Measurements from ENCODE around the gene VSIR. TPM values are rescaled to one million over a fixed set of nuclear protein-coding genes. Genes with fewer than 3 reads are reported as not detected.

The VSIR gene
- polyA plus RNA-seq, 1 experiment = 169 TPM

DNA sequence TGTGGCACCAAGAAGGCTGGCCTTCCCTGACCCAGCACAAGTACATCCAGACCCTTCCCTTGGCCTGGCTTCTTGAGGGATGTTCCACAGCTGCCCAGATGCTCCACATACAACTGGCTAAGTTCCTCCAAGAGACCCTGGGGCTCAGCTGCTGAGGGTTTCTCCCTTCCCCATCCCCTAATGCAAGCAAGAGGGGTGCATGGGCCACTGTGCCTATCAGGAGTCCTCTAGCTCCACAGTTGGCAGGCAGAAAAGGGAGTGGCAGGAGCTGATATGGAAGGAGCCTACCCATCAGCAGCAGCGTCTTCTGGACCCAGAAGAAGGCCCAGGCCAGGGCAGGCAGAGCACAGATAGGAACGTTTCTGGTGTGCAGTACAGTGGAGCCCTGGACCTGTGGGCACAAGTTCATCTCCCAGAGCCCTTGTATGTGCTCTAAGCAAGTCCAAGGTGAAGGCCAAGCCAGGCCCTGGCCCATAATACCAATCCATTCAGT, 26.2 kb downstream of the VSIR start:
- ChIA-PET CTCF (interaction anchor here (0.8 to 1.6 kb wide), 4 partner anchors 11 to 40 kb away, joined by 3 to 7 read pairs (median 4); partner anchors contain the start of gene VSIR), POLR2A (interaction anchor here (0.5 kb wide), 1 partner anchor 12 kb away, joined by 3 read pairs; no protein-coding TSS in a partner anchor)
- H3K36me3 ChIP-seq (ENCODE audit: control insufficient read depth, insufficient read depth, low read length) = peaks cover 21% of the 10 kb centered on the region
- TF ChIP-seq, protein P1, sequence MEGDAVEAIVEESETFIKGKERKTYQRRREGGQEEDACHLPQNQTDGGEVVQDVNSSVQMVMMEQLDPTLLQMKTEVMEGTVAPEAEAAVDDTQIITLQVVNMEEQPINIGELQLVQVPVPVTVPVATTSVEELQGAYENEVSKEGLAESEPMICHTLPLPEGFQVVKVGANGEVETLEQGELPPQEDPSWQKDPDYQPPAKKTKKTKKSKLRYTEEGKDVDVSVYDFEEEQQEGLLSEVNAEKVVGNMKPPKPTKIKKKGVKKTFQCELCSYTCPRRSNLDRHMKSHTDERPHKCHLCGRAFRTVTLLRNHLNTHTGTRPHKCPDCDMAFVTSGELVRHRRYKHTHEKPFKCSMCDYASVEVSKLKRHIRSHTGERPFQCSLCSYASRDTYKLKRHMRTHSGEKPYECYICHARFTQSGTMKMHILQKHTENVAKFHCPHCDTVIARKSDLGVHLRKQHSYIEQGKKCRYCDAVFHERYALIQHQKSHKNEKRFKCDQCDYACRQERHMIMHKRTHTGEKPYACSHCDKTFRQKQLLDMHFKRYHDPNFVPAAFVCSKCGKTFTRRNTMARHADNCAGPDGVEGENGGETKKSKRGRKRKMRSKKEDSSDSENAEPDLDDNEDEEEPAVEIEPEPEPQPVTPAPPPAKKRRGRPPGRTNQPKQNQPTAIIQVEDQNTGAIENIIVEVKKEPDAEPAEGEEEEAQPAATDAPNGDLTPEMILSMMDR (IDR thresholded peaks at IDR 0.05; ENCODE audit: insufficient read depth, low read depth, low read length) = no peak
- no peak overlapping the region for H3K4me3 ChIP-seq (ENCODE audit: low read depth, low read length)
- DNase-seq (ENCODE audit: low read depth) = no peak
- no peaks in the 10 kb centered on the region for H3K27me3 ChIP-seq (ENCODE audit: control insufficient read depth, insufficient read depth, low read length)

DNA sequence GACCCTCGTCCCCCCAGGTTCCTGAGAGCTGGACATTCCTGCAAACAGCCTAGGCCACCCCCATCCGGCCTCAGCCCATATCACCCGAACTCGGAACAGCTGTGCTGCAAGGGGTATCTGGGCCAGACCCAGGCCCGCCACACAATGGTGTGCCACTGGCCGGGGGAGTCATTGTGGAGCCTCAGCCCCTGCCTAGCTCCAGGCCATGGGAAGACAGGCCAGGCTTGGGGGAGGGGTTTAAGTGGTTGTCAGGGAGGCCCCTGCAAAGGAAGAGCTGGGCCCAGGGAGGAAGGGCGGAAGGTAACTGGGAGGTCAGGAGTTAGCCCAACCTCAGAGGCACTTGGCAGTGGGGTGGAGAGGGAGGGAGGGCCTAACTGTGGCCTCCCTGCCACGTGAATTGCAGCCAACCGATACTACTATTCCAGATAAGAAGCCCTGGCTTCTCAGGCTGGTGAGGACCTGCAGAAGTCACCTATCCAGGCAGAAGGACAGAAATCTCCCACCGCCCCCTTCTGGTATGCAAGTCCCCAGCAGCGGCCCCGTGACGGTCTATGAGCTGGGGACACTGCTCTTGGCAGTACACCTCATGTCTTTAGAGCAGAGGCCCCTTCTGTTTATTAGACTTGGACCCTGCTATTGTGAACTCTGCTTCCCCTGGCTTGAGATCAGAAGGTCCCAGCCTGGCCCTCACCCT, 26.8 kb downstream of the VSIR start:
- TF ChIP-seq, protein P1 (IDR thresholded peaks at IDR 0.05; ENCODE audit: insufficient read depth, low read depth, low read length) = no peak
- POLR2A ChIA-PET = interaction anchor here (0.5 kb wide), 1 partner anchor 13 kb away, joined by 3 read pairs; no protein-coding TSS in a partner anchor
- no peak for DNase-seq (ENCODE audit: low read depth)

DNA sequence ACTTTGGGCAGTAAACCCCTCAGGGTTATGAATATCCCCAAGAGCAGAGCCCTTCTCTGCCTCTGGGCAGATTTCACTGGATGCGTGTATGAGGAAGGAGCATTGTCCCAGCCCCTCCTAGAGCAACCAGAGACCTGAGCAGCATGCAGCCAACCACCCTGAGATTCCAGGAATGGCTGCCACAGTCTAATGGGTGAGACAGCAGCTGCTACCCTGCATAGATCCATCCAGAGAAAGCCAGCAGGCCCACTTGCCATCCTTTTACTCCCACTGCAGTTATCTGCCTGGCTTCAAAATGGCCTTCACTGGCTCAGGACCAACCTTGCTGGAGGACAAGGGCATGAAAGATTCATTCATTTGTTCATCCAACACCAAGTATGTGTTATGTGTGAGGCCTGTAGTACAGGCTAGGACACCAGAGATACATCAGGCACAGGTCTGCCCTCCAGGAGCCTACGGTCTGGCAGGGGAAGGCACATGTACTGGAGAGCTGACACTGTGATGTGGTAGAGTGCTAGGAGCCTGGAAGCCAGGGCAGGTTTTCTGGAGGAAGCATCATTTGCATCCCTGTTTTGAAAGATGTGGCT, 27.6 kb downstream of the VSIR start:
- Histone ChIP-seq H3K36me3 (ENCODE audit: control insufficient read depth, insufficient read depth, low read length) (peaks cover 11% of the 10 kb centered on the region), H3K27me3 (ENCODE audit: control insufficient read depth, insufficient read depth, low read length) (no peaks in the 10 kb centered on the region), H3K4me3 (ENCODE audit: low read depth, low read length) (no peak overlapping the region)
- TF ChIP-seq, protein P1 (IDR thresholded peaks at IDR 0.05; ENCODE audit: insufficient read depth, low read depth, low read length) = no peak
- CTCF ChIA-PET = interaction anchor here (0.9 to 1.5 kb wide), 3 partner anchors 27 to 50 kb away, joined by 3 to 7 read pairs (median 3); partner anchors contain the start of gene VSIR
- POLR2A ChIA-PET = no interaction called here
- no peak for DNase-seq (ENCODE audit: low read depth)

More for the DNA sequence above, 26.8 kb downstream of the VSIR start:
- H3K4me3 ChIP-seq (ENCODE audit: low read depth, low read length) = no peak overlapping the region
- no peaks in the 10 kb centered on the region for H3K27me3 ChIP-seq (ENCODE audit: control insufficient read depth, insufficient read depth, low read length)
- H3K36me3 ChIP-seq (ENCODE audit: control insufficient read depth, insufficient read depth, low read length) = peaks cover 15% of the 10 kb centered on the region
- CTCF ChIA-PET = interaction anchor here (0.8 to 1.6 kb wide), 5 partner anchors 12 to 39 kb away, joined by 3 to 7 read pairs (median 3); partner anchors contain the start of gene VSIR

DNA sequence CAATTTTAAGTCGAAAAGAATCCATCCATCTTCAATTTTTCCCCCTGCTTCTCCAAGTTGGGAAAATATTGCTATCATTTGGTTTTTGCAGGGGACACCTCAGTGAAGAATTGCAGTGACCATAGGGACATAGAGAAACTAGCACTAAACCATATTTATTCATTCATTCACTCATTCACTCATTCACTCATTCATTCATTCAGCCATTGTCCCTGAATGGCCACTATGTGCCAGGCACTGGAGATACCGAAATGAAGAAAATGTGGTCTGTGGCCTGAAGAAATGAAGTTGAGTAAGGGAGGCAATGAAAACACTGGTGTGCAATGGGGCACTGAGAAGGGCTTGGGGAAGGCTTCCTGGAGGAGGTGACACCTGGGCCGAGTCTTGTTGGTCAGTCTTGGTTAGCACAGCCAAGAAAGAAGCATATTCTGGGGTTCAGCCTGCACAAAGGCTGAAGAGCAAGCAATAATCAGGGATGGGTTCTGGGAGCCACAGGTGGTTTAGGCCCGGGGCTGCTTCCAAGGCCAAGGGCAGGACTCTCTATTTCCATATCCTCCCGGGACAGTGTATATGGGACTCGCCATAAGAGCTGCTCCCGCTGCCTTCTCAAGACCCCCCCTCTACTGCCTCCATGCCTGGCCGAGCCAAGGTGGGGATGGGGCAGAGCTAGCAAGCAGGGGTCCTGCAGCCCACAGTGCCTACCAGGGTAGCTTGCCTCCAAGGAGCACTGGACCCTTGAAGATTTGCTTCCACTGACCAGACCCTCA, 28.2 kb downstream of the VSIR start:
- POLR2A ChIA-PET = no interaction called here
- CTCF ChIA-PET = interaction anchor here (0.9 to 1.5 kb wide), 2 partner anchors 37 to 49 kb away, joined by 3 read pairs; no protein-coding TSS in a partner anchor
- no peaks in the 10 kb centered on the region for H3K27me3 ChIP-seq (ENCODE audit: control insufficient read depth, insufficient read depth, low read length)
- TF ChIP-seq, protein P1 (IDR thresholded peaks at IDR 0.05; ENCODE audit: insufficient read depth, low read depth, low read length) = no peak
- H3K36me3 ChIP-seq (ENCODE audit: control insufficient read depth, insufficient read depth, low read length) = peaks cover 5% of the 10 kb centered on the region
- no peak overlapping the region for H3K4me3 ChIP-seq (ENCODE audit: low read depth, low read length)
- no peak for DNase-seq (ENCODE audit: low read depth)
